ENCODE measurements around the gene RAB41. TPM values are rescaled to one million over a fixed set of nuclear protein-coding genes. Genes with fewer than 3 reads are reported as not detected.
"Not testable (repeated sequence)": the region's sequence is repeated elsewhere in the genome, so short reads cannot be mapped to it uniquely, and the experiment has no call there.

The RAB41 gene
- polyA plus RNA-seq, 3 donors, result not detected

GRCh38 chrX:70280573-70280972 lies 1.4 kb upstream of the RAB41 start:
- WGBS, 3 donors, result 63 to 92% (median 87%) methylated on average over 3 of the region's 3 CpGs
- no peak overlapping the region for H3K27ac ChIP-seq (ENCODE audit: low read depth, low read length)

- H3K27ac ChIP-seq (ENCODE audit: low read depth, low read length), result no peak overlapping the region
- 20 to 52% (median 29%) methylated on average over 11 of the region's 11 CpGs for WGBS, 3 donors
Observed at GRCh38 chrX:70289168-70289792, 7.3 kb downstream of the RAB41 start.

- WGBS, 3 donors, result 0 to 29% (median 1%) methylated on average over 60 to 62 of the region's 62 CpGs
Observed at GRCh38 chrX:70289793-70290770, 8.1 kb downstream of the RAB41 start, which contains the start of the genes KIF4A and PDZD11. TSS of gene KIF4A (plus strand) at chrX:70290104. CDS start at chrX:70290459, 355 bp downstream. TSS of gene PDZD11 (minus strand) at chrX:70289927. CDS start at chrX:70289341, 586 bp downstream.

GRCh38 chrX:70292788-70293187 lies 10.8 kb downstream of the RAB41 start:
- WGBS, 3 donors, result 0% methylated on average over 1 of the region's 1 CpG
- no peak overlapping the region for H3K27ac ChIP-seq (ENCODE audit: low read depth, low read length)

More at GRCh38 chrX:70289793-70290770, 8.1 kb downstream of the RAB41 start, which contains the start of the genes KIF4A and PDZD11:
- no peak within 1 kb of the TSS for H3K27ac ChIP-seq (ENCODE audit: low read depth, low read length)

GRCh38 chrX:70293621-70294020 lies 11.6 kb downstream of the RAB41 start:
- WGBS, 3 donors, result 85 to 95% (median 93%) methylated on average over 5 of the region's 5 CpGs
- no peak overlapping the region for H3K27ac ChIP-seq (ENCODE audit: low read depth, low read length)

- WGBS, 3 donors, result 45 to 60% (median 55%) methylated on average over 3 of the region's 3 CpGs
- no peak overlapping the region for H3K27ac ChIP-seq (ENCODE audit: low read depth, low read length)
Observed at GRCh38 chrX:70301716-70302115, 19.7 kb downstream of the RAB41 start.

GRCh38 chrX:70313503-70313902 lies 31.5 kb downstream of the RAB41 start:
- 88 to 97% (median 93%) methylated on average over 1 of the region's 1 CpG for WGBS, 3 donors
- H3K27ac ChIP-seq (ENCODE audit: low read depth, low read length), result no peak overlapping the region

- WGBS, 3 donors, result 86 to 98% (median 97%) methylated on average over 4 of the region's 4 CpGs
- H3K27ac ChIP-seq (ENCODE audit: low read depth, low read length), result no peak overlapping the region
Observed at GRCh38 chrX:70322784-70323183, 40.8 kb downstream of the RAB41 start.

- H3K27ac ChIP-seq (ENCODE audit: low read depth, low read length), result not testable (repeated sequence)
- WGBS, 3 donors, result 90 to 98% (median 95%) methylated on average over 6 of the region's 6 CpGs
Observed at GRCh38 chrX:70323628-70324027, 41.7 kb downstream of the RAB41 start.

GRCh38 chrX:70324326-70324725 lies 42.4 kb downstream of the RAB41 start:
- H3K27ac ChIP-seq (ENCODE audit: low read depth, low read length), result no peak overlapping the region
- 91 to 95% (median 91%) methylated on average over 2 of the region's 2 CpGs for WGBS, 3 donors

- H3K27ac ChIP-seq (ENCODE audit: low read depth, low read length), result no peak overlapping the region
- 58 to 100% (median 100%) methylated on average over 1 of the region's 1 CpG for WGBS, 3 donors
Observed at GRCh38 chrX:70331161-70331560, 49.2 kb downstream of the RAB41 start.

- WGBS, 3 donors, result 75 to 100% (median 100%) methylated on average over 1 of the region's 1 CpG
- H3K27ac ChIP-seq (ENCODE audit: low read depth, low read length), result no peak overlapping the region
Observed at GRCh38 chrX:70332600-70332999, 50.6 kb downstream of the RAB41 start.

Other genes with a start within 250 kb of the RAB41 start
- not detected for gene AWAT2, start 232.2 kb upstream of the RAB41 start, polyA plus RNA-seq
- gene OTUD6A, start 219.7 kb upstream of the RAB41 start, polyA plus RNA-seq, result not detected
- 10 to 100 TPM; 59.4 to 89.5 (median 69.5) TPM for gene IGBP1, start 148.7 kb upstream of the RAB41 start, polyA plus RNA-seq
- not detected for gene DGAT2L6, start 104.7 kb upstream of the RAB41 start, polyA plus RNA-seq
- gene AWAT1, start 47.5 kb upstream of the RAB41 start, polyA plus RNA-seq, result not detected
- gene P2RY4, start 22.0 kb upstream of the RAB41 start, polyA plus RNA-seq, result under 1 TPM in 1 of 3 donors, not detected in 2; 0.10 TPM
- not detected for gene ARR3, start 13.8 kb upstream of the RAB41 start, polyA plus RNA-seq
- 10 to 100 TPM; 18.2 to 48.2 (median 33.0) TPM for gene PDZD11, start 7.8 kb downstream of the RAB41 start, polyA plus RNA-seq
- gene KIF4A, start 7.9 kb downstream of the RAB41 start, polyA plus RNA-seq, result under 1 TPM; 0.06 to 0.34 (median 0.13) TPM
- under 1 TPM in 1 of 3 donors, not detected in 2; 0.09 TPM for gene GDPD2, start 141.1 kb downstream of the RAB41 start, polyA plus RNA-seq
- 10 to 100 TPM in 1 of 3 donors, 1 to 10 TPM in 2; 2.4 to 21.9 (median 4.2) TPM for gene DLG3, start 162.7 kb downstream of the RAB41 start, polyA plus RNA-seq

Data from adipose tissue (tissue), 3 donors.